Measurements from ENCODE around the gene CYP27A1.

Gene CYP27A1

GRCh38 chr2:218820746-218821369, 38.9 kb downstream of the CYP27A1 start:
- no peak for DNase-seq (ENCODE audit: low read depth)
- TF ChIP-seq, protein P1, sequence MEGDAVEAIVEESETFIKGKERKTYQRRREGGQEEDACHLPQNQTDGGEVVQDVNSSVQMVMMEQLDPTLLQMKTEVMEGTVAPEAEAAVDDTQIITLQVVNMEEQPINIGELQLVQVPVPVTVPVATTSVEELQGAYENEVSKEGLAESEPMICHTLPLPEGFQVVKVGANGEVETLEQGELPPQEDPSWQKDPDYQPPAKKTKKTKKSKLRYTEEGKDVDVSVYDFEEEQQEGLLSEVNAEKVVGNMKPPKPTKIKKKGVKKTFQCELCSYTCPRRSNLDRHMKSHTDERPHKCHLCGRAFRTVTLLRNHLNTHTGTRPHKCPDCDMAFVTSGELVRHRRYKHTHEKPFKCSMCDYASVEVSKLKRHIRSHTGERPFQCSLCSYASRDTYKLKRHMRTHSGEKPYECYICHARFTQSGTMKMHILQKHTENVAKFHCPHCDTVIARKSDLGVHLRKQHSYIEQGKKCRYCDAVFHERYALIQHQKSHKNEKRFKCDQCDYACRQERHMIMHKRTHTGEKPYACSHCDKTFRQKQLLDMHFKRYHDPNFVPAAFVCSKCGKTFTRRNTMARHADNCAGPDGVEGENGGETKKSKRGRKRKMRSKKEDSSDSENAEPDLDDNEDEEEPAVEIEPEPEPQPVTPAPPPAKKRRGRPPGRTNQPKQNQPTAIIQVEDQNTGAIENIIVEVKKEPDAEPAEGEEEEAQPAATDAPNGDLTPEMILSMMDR (conservative IDR thresholded peaks at IDR 0.05; ENCODE audit: control insufficient read depth, insufficient read depth, low read depth, low read length), result no peak
- no peak overlapping the region for H3K4me3 ChIP-seq (ENCODE audit: control insufficient read depth, low read depth, low read length)

- H3K4me3 ChIP-seq (ENCODE audit: control insufficient read depth, low read depth, low read length), result no peak overlapping the region
- no peak for DNase-seq (ENCODE audit: low read depth)
- TF ChIP-seq, protein P1 (conservative IDR thresholded peaks at IDR 0.05; ENCODE audit: control insufficient read depth, insufficient read depth, low read depth, low read length), result no peak
Measured at GRCh38 chr2:218821605-218822211, 39.8 kb downstream of the CYP27A1 start.

DNA sequence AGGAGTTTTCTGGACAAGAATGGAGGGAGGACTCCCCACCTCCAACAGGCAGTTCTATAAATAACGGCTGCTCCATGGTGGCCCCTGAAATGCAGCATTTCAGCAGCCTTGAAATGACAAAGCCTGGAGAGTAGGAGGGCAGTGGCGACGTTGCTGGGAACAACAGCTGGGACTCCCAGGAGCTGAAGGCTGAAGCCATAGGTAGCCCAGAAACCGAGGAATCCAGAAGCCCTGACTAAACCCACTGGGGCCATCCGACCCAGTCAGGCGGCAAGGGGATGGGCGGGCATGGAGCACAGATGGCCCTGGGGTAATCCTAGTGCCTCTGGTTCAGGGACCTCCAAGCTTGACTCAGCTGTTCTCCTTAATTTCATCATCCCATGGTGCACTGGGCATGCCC, 40.7 kb downstream of the CYP27A1 start:
- DNase-seq (ENCODE audit: low read depth), result no peak
- H3K4me3 ChIP-seq (ENCODE audit: control insufficient read depth, low read depth, low read length), result no peak overlapping the region
- TF ChIP-seq, protein P1 (conservative IDR thresholded peaks at IDR 0.05; ENCODE audit: control insufficient read depth, insufficient read depth, low read depth, low read length), result no peak

DNA sequence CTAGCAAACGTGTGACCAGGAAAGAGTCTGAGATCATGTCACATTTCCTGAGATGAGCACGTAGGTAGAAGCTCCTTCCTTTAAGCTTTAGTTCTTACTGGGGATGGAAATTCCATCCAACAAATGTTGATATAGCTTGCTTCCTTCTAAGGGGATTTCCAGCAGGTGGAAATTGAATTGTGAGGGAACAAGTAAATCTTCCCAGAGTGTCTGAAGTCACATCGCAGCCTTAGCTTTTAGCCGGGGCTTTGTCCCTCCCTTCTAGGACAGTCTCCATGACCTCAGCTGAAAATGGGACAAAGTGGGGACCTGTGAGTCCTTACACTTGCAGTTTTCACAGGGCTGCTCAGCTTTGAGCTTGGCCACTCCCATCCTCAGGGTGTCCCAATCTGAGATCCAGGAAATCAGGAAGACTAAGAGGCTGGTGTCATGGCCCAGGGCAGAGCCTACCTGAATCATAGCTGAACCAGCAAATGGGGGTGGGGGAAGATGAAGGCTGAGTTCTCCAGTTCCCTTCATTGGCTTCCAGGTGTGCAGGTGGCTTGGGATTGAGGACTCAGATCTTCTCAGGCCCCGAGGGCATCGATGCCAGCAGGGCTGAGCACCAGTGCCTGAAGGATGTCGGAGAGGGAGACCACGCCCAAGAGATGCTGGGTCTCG, 41.4 kb downstream of the CYP27A1 start:
- H3K4me3 ChIP-seq (ENCODE audit: control insufficient read depth, low read depth, low read length), result no peak overlapping the region
- TF ChIP-seq, protein P1 (conservative IDR thresholded peaks at IDR 0.05; ENCODE audit: control insufficient read depth, insufficient read depth, low read depth, low read length), result no peak
- no peak for DNase-seq (ENCODE audit: low read depth)

DNA sequence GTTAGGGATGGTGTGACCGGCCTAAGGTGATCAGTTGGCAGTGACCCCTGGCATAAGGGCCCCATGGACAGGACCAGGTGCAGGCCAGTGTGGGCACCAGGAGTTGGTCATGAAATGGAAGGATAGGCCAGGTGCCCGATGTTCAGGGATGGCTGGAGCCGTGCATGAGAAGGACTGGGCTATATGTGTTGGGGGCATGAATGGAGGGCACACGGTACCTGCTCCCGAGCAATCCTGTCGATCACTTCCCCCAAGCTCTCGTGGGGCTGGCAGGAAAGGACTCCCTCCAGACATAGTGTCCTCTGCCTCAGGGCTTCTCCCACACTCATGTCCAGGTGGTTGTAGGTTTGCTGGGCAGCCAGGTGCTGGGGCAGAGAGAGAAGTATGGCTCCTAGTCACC, 42.1 kb downstream of the CYP27A1 start:
- no peak overlapping the region for H3K4me3 ChIP-seq (ENCODE audit: control insufficient read depth, low read depth, low read length)
- DNase-seq (ENCODE audit: low read depth), result no peak
- TF ChIP-seq, protein P1 (conservative IDR thresholded peaks at IDR 0.05; ENCODE audit: control insufficient read depth, insufficient read depth, low read depth, low read length), result no peak

GRCh38 chr2:218826791-218827190, 44.8 kb downstream of the CYP27A1 start:
- no peak for DNase-seq (ENCODE audit: low read depth)
- TF ChIP-seq, protein P1 (conservative IDR thresholded peaks at IDR 0.05; ENCODE audit: control insufficient read depth, insufficient read depth, low read depth, low read length), result no peak
- H3K4me3 ChIP-seq (ENCODE audit: control insufficient read depth, low read depth, low read length), result no peak overlapping the region
